ENCODE measurements around the gene ARL2BP. TPM values are rescaled to one million over a fixed set of nuclear protein-coding genes. Genes with fewer than 3 reads are reported as not detected.

ARL2BP gene
- total RNA-seq, 1 donor from 2014 or later, result 106 TPM

DNA sequence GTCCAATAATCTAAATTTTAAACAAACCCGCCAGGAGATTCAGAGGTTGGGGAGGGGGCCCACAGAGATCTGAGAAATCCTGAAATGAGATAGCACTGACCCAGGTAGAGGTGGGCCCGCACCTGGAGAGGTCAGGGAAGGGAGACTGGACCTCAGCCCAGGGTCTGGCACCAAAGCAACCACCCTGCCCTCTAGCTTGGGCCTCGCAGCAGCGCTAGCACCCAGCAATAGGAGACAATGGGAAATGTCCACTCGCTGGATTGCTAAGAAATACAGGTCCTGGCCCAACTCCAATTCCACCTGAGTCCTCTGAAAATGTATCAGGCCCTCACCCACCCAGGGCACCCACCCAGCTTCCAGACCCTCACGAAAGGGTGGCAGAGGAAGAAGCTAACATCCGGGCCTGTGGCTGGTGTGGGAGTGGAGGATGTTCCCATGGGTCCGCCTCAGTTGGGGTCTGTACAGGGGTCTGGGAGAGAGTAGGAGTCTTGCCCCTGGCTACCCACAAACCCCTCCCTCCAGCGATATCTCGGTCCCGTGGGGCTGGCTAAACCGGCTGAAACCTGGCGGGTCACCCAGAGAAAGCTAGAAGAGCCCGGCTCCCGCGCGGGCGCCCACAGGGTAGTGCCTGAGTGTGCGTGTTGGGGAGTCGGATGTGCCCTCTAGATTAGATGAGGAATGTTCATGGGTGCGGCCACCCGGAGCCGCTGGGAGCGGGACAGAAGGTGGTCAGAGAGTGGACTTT, 38.3 kb downstream of the ARL2BP start:
- no peak for DNase-seq

DNA sequence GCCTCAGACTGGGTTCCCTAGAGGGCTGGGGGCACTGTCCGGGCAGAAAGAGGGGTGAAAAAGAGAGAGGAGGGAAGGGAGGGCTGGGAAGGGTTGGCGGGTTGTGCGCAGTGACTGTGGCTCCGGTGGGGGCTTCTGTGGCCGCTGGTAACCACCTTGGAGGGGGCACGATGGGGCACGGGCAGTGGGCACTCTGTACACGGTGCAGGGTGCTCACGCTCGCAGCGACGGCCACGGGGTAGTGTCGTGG, 38.8 kb downstream of the ARL2BP start:
- no peak for DNase-seq

DNA sequence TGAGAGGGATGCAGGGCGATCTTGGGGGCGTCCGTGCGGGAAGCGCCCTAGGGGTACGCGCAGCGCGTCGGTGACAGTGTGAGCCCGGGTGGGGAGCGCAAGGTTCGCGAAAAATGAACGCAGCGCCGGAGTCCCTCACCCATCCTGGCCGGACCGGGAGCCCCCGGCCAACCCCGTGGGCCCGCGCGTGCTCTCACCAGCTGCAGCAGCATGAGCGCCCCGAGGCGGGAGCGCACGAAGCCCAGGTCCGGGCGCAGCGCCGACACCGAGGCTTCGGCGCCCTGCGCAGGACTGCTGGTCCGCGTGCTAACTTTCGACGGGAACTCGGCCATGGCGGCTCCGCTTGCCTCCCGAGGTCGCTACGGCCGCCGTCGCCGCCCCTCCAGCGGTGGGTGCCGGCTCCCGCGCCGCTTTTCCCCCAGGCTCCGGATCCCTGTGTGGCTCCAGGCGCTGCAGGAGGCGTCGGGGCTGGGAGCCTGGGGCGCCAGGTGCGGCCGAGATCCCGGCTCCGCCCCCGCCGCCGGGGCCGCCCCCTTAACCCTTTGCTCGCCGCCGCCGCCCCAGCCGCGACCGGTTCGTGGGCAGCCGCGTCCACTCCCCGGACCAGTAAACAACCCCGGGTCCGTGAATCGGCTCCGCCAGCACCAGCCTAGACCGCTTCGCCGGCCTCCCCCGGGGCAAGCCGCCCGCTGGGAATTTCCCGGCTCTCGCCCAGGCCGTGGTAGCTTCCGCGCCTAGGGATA, 39.3 kb downstream of the ARL2BP start, which contains the start of gene PLLP:
TSS of gene PLLP (minus strand) at position 464 of the 743 bp plus-strand sequence. CDS start at position 332, 132 bp downstream.
- DNase-seq, result peak; percentile 54

DNA sequence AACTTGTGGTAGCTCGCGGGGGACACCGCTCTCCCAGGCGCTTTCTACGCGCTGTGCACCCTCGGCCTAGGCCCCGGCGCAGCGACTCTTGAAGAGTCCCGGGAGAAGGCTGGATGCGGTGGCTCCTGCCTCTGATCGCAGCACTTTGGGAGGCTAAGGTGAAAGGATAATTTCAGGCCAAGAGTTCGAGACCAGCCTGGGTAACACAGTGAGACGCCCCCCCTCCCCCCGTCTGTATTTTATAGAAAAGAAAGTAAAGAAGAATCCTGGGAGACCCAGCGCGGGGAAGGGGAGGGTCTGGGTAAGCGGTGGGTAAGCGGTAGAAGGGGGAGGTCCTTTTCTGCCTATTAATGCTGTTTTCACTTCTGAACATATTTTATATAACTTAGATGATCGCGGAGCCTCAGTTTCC, 39.9 kb downstream of the ARL2BP start:
- no peak for DNase-seq

DNA sequence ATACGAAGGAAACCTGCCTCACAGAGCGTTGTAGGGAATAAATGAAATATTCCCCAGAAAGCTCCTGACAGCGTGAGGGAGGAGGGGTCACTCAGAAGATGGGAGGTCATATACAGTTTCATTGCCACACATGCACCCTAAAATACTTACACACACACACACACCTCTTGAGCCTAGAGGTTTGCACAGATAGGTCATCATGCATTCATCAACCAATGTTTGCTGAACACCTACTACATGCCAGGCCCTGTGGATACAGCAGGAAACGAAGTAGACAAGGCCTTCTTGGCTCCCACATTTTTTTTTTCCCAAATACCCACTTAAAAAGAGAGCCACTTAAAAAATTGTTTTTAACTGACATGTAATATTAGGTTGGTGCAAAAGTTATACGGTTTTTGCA, 40.3 kb downstream of the ARL2BP start:
- no peak for DNase-seq

DNA sequence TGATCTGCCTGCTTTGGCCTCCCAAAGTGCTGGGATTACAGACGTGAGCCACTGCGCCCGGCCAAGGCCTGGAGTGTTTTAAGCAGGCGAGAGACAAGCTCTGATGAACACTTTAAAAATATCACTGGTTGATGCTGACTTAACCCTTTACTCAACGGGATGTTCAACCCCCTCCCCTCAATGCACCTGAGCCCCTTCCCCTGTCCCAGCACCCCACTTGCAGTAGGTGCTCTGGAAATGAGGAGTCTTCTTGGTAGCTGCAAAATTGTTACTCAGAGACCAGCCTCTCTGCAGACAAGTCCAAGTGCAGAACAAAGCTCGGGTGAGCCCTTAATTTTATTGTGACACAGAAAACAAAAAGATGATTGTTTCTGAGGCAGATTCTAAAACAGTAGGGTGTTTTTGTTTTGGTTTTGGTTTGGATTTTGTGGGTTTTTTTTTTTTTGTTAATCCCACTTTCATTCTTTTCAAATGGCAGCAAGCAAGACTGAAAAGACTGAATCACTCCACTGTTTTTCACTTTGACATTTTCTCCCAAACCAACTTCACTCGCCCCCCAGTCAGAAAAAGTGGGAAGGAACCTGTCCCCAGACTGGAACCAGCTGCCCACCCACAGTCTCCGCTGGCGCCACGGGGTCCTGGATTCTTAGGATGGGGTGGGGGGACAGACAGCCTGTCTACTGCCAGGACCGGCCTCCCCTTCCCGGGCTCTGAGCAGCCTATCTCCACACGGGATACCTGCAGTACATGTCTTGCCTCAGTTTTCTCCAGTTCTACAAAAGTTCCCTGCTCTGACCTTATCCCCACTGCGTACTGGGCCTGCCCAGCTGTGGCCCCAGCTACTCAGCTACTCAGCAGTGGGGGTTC, 44.6 kb downstream of the ARL2BP start:
- DNase-seq, result no peak

DNA sequence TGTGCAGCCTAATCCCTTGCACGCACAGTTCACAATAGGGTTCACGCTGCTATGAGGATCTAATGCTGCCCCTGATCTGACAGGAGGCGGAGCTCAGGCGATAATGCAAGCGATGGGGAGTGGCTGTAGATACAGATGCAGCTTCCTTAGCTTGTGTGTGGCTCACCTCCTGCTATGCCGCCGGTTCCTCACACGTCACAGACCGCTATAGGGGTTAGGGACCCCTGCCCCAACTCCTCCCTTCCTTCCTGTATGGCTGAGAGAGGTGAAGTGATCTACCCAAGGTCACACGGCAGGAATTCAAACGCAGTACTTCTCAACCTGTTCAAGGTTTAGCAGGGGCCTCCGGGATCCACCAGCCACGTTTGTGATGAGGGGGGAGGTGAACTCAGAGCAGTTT, 52.8 kb downstream of the ARL2BP start:
- DNase-seq, result no peak

DNA sequence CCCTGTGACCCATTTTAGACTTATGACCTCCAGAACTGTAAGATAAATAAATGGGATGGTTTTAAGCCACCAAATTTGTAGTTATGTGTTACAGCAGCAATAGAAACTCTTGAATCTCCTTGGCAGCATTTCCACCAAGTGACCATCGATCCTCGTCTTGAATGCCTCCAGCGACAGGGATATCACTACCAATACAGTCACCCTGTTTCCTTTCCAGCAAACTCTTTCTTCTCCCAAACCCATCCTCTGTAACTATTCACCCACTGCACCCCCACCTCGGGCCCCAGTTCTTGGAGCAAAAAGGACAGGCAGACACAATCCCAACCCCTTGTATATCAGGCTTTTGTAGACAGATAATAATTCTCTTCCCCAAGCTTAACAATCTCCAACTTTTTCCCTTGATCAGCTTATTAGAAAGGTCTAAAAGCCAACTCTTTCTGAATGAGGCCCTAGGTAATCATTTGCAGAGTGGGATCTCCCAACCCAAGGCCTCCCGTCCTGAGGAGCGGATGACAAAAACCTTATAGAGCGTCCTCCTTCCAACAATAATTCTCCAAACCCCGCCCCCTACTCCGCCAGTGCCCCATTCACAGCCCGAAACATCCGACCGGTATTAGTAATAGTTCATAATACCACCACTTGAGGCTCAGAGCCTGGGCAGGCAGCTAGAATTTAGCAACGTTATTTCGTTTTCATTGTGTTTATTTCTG, 54.1 kb downstream of the ARL2BP start:
- DNase-seq, result no peak

DNA sequence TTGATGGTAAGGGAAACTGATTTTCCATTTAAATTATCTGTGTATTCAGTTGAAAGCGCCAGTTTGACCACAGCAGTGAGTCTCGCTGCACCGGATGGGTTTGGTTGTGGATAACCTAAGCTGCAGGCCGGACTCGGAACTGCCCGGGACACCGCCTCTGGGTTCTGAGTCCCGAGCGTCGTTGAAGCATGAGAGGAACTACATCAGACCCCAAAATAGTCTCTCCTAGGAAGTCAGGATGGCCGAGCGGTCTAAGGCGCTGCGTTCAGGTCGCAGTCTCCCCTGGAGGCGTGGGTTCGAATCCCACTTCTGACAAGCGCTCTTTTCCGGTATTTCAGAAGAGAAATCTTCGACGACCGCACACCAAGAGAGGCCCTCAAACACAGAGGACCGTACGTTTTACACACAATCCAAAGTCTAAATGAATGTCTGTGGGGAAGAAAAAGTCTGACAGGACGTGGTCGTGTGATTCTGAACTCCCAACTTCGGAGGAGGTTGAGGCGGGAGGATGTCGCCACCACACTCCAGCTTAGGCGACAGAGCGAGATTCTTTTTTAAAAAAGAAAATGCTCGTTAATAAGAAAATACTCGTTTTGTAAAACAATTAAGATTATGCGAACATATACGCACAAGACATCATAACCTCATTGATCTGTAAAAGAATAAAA, 54.8 kb downstream of the ARL2BP start:
- peak; percentile 92 for DNase-seq

DNA sequence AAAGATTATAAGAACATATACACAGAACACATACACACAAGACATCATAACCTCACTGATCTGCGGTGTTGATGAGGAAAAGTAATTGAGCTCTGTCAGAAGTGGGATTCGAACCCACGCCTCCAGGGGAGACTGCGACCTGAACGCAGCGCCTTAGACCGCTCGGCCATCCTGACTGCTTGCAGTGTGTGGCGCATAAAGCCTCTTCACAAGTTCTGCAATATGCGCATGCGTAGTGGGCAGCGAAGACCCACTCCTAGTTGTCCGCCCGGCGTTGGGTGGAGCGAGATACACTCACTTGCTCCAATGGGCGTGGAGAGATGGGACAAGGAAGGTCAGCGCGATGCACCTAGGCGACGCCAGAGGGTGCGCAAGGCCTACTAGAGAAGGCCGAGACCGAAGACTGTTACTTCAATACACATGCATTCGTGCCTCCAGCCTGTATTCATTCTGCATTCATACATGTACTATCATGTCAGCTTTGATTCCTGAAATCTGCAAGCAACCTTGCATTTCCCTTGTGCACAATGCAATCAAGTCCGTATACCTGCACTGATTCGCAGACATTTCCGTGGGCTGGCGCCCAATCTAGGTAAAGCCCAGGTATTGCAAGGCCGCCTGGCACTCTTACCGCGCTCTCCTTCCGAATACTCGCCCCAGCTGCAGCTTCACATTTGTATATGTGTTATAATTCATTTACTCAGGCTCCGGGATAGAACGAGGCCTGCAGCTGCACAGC, 55.5 kb downstream of the ARL2BP start:
- peak; percentile 99 for DNase-seq

DNA sequence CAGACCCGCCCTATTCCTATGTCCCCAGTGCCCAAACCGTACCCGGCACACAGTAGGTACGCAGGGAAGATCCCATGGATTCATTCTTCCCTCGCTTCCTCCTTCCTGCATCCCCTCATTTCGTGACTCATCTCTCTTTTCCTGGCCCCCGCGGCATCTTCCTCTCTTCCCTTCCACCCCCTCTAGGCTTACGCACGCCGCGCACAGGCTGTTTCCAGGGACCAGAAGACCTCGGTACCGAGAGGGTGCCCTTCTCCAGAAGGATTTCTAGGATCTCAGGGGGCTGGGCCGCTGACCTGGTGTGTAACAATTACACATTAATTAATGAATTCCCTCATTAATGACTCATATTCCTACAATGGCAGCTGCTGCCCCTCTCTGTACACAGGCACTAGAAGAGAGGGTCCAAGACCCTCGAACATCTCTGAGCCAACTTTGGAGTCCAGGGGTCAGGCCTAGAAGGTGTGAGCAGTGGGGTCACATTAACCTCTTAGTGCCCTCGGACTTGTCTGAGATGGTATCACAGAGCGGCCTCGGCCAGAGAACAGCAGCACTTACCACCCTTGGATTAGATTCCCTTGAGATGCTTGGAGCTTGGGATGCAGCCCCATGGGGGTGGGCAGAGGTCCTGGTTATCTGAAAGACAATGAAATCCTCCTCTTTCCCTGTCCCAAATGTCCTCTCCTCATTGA, 56.2 kb downstream of the ARL2BP start:
- DNase-seq, result no peak

Other genes with a start within 250 kb of the ARL2BP start
- 73.3 and 92.3 TPM in 2 replicates for gene CPNE2, start 152.7 kb upstream of the ARL2BP start, total RNA-seq
- 87.3 and 89.0 TPM in 2 replicates for gene PSME3IP1, start 59.2 kb upstream of the ARL2BP start, total RNA-seq
- gene RSPRY1, start 58.9 kb upstream of the ARL2BP start, total RNA-seq, result 50.4 and 58.6 TPM in 2 replicates
- 13.8 and 16.9 TPM in 2 replicates for gene PLLP, start 39.4 kb downstream of the ARL2BP start, total RNA-seq
- not detected in 2 replicates for gene CCL22, start 113.5 kb downstream of the ARL2BP start, total RNA-seq
- gene CX3CL1, start 127.2 kb downstream of the ARL2BP start, total RNA-seq, result 3.3 and 31.7 TPM in 2 replicates
- gene CCL17, start 159.5 kb downstream of the ARL2BP start, total RNA-seq, result not detected in 2 replicates
- 70.5 and 92.1 TPM in 2 replicates for gene CIAPIN1, start 202.1 kb downstream of the ARL2BP start, total RNA-seq
- 55.1 and 58.7 TPM in 2 replicates for gene COQ9, start 202.2 kb downstream of the ARL2BP start, total RNA-seq
- 106 and 118 TPM in 2 replicates for gene POLR2C, start 217.4 kb downstream of the ARL2BP start, total RNA-seq
- gene DOK4, start 241.2 kb downstream of the ARL2BP start, total RNA-seq, result 21.4 and 21.6 TPM in 2 replicates

Measured in dermis blood vessel endothelial cell (primary cell).